Measurements from ENCODE around the gene MYH7.

The MYH7 gene

DNA sequence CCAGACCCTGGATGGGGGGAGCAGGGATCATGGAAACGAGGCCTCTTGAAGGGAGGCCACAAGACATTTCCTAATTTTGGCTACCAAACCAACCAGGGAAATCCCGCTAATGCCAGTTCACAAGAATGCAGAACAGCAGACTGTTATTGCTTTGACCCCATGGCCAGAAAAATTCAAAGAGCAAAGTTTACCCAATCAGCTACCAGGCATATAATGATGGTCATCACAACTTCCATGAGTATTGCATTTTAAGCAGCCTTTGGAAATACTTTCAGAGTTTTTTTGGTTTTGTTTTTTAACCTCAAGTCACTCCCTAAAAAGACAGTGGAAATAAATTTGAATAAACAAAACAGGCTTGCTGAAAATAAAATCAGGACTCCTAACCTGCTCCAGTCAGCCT is 63.0 kb downstream of the MYH7 start, which contains the start of gene IL25:
Gene IL25 (plus strand): TSS at position 301 of the 400 bp plus-strand sequence.
- no peak for TF ChIP-seq SPI1 (IDR thresholded peaks at IDR 0.05; ENCODE audit: borderline replicate concordance, low read depth)
- no peak for TF ChIP-seq GABPA (IDR thresholded peaks at IDR 0.05; ENCODE audit: low read depth)
- no peak for TF ChIP-seq POLR2AphosphoS5 (IDR thresholded peaks at IDR 0.05; ENCODE audit: low read depth)
- TF ChIP-seq, protein P1, sequence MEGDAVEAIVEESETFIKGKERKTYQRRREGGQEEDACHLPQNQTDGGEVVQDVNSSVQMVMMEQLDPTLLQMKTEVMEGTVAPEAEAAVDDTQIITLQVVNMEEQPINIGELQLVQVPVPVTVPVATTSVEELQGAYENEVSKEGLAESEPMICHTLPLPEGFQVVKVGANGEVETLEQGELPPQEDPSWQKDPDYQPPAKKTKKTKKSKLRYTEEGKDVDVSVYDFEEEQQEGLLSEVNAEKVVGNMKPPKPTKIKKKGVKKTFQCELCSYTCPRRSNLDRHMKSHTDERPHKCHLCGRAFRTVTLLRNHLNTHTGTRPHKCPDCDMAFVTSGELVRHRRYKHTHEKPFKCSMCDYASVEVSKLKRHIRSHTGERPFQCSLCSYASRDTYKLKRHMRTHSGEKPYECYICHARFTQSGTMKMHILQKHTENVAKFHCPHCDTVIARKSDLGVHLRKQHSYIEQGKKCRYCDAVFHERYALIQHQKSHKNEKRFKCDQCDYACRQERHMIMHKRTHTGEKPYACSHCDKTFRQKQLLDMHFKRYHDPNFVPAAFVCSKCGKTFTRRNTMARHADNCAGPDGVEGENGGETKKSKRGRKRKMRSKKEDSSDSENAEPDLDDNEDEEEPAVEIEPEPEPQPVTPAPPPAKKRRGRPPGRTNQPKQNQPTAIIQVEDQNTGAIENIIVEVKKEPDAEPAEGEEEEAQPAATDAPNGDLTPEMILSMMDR (IDR thresholded peaks at IDR 0.05; ENCODE audit: insufficient read depth, low read length): no peak
- TF ChIP-seq, protein P2, sequence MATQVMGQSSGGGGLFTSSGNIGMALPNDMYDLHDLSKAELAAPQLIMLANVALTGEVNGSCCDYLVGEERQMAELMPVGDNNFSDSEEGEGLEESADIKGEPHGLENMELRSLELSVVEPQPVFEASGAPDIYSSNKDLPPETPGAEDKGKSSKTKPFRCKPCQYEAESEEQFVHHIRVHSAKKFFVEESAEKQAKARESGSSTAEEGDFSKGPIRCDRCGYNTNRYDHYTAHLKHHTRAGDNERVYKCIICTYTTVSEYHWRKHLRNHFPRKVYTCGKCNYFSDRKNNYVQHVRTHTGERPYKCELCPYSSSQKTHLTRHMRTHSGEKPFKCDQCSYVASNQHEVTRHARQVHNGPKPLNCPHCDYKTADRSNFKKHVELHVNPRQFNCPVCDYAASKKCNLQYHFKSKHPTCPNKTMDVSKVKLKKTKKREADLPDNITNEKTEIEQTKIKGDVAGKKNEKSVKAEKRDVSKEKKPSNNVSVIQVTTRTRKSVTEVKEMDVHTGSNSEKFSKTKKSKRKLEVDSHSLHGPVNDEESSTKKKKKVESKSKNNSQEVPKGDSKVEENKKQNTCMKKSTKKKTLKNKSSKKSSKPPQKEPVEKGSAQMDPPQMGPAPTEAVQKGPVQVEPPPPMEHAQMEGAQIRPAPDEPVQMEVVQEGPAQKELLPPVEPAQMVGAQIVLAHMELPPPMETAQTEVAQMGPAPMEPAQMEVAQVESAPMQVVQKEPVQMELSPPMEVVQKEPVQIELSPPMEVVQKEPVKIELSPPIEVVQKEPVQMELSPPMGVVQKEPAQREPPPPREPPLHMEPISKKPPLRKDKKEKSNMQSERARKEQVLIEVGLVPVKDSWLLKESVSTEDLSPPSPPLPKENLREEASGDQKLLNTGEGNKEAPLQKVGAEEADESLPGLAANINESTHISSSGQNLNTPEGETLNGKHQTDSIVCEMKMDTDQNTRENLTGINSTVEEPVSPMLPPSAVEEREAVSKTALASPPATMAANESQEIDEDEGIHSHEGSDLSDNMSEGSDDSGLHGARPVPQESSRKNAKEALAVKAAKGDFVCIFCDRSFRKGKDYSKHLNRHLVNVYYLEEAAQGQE (IDR thresholded peaks at IDR 0.05; ENCODE audit: insufficient replicate concordance, low read depth): no peak
- DNase-seq (ENCODE audit: low read depth in 1 of 2, low spot score in 1 of 2): no peak
- Histone ChIP-seq H3K4me3 (replicated peaks; ENCODE audit: insufficient read depth, low read length) (no peak within 1 kb of the TSS), H3K27me3 (ENCODE audit: insufficient read depth, poor library complexity, severe bottlenecking) (peaks cover 7% of the 10 kb centered on the region), H3K27ac (replicated peaks) (no peak within 1 kb of the TSS)

DNA sequence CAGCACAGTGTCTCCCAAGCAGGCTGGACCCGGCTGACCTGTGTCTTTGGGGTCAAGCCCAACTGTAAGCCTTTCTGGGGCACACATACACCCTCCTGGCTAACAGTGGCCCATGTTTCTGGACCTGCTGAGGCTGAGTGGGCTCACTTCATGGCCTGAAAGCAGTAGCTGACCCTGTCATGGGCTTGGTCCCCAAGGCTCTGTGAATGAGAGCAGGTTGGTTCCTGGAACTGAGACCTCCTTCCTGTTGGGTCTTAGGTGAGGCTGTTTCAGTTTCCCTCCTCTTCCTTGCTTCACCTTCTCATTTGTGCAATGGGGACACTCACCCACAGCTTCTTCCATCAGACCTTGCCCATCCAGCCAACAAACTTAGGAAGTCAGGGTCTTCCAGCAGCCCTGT is 63.6 kb downstream of the MYH7 start:
- TF ChIP-seq GABPA (IDR thresholded peaks at IDR 0.05; ENCODE audit: low read depth) (no peak), POLR2AphosphoS5 (IDR thresholded peaks at IDR 0.05; ENCODE audit: low read depth) (no peak), SPI1 (IDR thresholded peaks at IDR 0.05; ENCODE audit: borderline replicate concordance, low read depth) (no peak)
- no peak for DNase-seq (ENCODE audit: low read depth in 1 of 2, low spot score in 1 of 2)
- Histone ChIP-seq H3K27me3 (ENCODE audit: insufficient read depth, poor library complexity, severe bottlenecking) (peaks cover 11% of the 10 kb centered on the region), H3K4me3 (replicated peaks; ENCODE audit: insufficient read depth, low read length) (no peak overlapping the region), H3K27ac (replicated peaks) (no peak overlapping the region)

DNA sequence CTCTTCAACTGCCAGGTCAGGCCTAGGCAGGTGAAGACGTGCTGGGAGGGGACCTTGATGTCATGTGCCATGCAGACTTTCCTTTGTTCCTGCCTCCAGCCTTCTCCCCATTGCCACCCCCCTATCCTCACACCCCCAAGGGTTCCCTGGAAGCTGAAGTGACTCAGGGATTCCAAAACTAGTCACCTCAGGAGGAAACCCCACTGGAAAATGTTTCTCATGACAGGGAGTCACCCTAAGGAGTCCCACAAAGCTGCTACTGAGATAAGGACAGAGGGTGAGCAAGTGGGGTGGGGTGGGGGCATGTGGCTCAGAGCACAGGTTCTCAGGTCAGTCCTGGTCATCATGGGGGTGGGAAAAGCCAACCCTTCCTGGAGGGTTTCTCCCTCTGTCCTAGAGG is 65.2 kb downstream of the MYH7 start:
- Histone ChIP-seq H3K27ac (replicated peaks) (no peak overlapping the region), H3K27me3 (ENCODE audit: insufficient read depth, poor library complexity, severe bottlenecking) (peaks cover 24% of the 10 kb centered on the region), H3K4me3 (replicated peaks; ENCODE audit: insufficient read depth, low read length) (no peak overlapping the region)
- no peak for DNase-seq (ENCODE audit: low read depth in 1 of 2, low spot score in 1 of 2)
- TF ChIP-seq, protein P2 (IDR thresholded peaks at IDR 0.05; ENCODE audit: insufficient replicate concordance, low read depth): no peak
- TF ChIP-seq POLR2AphosphoS5 (IDR thresholded peaks at IDR 0.05; ENCODE audit: low read depth) (no peak), GABPA (IDR thresholded peaks at IDR 0.05; ENCODE audit: low read depth) (no peak), SPI1 (IDR thresholded peaks at IDR 0.05; ENCODE audit: borderline replicate concordance, low read depth) (no peak)
- TF ChIP-seq, protein P1 (IDR thresholded peaks at IDR 0.05; ENCODE audit: insufficient read depth, low read length): no peak

DNA sequence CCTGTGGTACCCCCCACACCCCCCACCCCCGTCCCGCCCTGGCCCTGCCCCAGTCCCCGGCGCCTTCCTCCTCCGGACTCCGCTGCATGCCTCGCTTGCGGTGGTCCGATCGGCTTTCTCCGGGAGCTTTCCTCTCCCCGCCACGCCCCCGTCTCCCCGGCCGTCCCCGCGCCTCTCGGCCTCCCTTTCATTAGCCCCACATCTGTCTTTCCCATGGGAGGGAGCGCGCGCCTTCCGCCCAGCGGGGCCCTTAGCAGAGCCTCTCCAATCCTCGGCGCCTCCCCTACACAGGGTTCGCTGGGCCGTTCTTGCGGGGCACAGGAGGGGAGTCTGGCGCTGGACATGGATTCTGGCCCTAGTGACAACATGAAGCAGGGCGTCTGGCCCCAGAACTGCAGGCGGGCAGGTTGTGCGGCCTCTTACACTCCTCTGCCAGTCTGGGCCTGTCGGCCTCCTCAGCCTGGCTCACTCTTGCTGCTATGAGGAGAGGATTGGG is 69.0 kb downstream of the MYH7 start:
- DNase-seq (ENCODE audit: low read depth in 1 of 2, low spot score in 1 of 2): no peak
- no peak overlapping the region for H3K27ac ChIP-seq (replicated peaks)
- H3K27me3 ChIP-seq (ENCODE audit: insufficient read depth, poor library complexity, severe bottlenecking): peaks cover 49% of the 10 kb centered on the region
- no peak overlapping the region for H3K4me3 ChIP-seq (replicated peaks; ENCODE audit: insufficient read depth, low read length)
- no peak for TF ChIP-seq POLR2AphosphoS5 (IDR thresholded peaks at IDR 0.05; ENCODE audit: low read depth)
- TF ChIP-seq, protein P2 (IDR thresholded peaks at IDR 0.05; ENCODE audit: insufficient replicate concordance, low read depth): no peak
- TF ChIP-seq SPI1 (IDR thresholded peaks at IDR 0.05; ENCODE audit: borderline replicate concordance, low read depth): no peak
- TF ChIP-seq, protein P1 (IDR thresholded peaks at IDR 0.05; ENCODE audit: insufficient read depth, low read length): no peak
- TF ChIP-seq GABPA (IDR thresholded peaks at IDR 0.05; ENCODE audit: low read depth): no peak

Measured in HL-60 (cell line).